ENCODE results near the gene LIMS4.
"Not testable (repeated sequence)": the region's sequence is repeated elsewhere in the genome, so short reads cannot be mapped to it uniquely, and the experiment has no call there.

LIMS4 gene, protein sequence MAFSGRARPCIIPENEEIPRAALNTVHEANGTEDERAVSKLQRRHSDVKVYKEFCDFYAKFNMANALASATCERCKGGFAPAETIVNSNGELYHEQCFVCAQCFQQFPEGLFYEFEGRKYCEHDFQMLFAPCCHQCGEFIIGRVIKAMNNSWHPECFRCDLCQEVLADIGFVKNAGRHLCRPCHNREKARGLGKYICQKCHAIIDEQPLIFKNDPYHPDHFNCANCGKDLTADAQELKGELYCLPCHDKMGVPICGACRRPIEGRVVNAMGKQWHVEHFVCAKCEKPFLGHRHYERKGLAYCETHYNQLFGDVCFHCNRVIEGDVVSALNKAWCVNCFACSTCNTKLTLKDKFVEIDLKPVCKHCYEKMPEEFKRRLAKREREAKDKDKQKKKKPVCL

DNA sequence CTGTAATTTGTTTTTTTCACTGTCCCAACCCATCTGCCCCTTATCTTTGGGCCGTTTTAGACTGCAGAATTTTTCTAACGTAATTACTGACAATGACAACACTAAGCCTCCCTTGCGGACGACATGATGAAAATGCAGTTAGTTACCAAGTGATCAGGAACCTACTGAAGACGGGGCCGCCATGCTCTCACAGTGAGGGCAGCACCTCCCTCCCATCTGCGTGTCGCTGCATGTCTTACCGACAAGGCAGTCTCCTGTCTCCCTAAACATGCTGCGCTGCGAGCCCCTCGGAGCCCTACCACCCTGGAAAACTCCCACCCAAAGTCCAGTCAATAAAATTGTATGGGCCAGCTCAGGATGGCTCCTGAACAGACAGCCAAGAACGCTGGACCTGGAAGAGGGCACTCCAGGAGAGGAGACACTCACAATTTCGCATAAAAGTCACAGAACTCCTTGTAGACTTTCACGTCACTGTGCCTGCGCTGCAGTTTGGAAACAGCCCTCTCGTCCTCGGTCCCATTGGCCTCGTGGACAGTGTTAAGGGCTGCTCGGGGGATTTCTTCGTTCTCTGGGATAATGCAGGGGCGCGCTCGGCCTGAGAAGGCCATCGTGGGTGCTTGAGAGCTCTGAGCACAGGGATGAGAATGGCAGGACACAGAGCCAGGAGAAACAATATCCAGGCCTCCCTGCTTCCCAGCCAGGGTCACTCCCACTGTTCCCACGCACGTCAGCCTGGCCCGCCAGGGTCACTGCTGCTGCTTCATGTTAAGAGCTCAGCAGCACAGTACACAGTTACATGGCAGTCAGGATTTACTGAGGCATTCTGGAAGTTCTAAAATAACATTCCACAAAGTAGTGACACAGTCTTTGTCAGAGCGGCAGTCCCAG, at the start of gene LIMS4:
Gene LIMS4 (minus strand): TSS at position 646 of the 888 bp plus-strand sequence. CDS start 38 bp downstream, at position 608.
- not testable (repeated sequence) for DNase-seq

DNA sequence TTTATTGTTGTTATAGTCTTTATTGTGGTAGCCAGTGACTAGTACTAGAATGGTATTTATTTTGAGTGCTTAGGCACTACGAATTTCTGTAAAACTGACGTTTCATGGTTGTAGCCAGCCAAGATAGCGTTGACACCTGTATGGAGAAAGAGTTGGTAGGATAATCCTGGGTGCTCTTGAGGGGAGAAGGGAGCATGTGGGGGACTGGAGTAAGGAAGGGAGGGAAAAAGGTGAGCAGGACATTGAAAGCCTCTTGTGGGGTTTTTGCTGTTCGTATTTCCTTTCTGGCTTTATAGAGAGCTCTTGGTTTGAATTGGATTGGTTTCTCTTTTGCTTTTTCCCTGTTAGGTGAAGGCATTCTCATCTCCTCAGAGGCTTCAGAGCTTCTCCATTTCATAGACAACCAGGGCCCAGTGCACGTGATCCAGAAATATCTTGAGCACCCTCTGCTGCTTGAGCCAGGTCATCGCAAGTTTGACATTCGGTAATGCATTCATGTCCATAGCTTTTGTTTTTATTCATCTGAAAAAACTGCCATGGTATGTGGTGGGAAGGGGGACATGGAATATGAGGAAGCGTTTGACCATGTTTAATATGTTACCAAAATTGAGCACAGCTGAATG, 27.2 kb upstream of the LIMS4 start:
- DNase-seq = not testable (repeated sequence)

DNA sequence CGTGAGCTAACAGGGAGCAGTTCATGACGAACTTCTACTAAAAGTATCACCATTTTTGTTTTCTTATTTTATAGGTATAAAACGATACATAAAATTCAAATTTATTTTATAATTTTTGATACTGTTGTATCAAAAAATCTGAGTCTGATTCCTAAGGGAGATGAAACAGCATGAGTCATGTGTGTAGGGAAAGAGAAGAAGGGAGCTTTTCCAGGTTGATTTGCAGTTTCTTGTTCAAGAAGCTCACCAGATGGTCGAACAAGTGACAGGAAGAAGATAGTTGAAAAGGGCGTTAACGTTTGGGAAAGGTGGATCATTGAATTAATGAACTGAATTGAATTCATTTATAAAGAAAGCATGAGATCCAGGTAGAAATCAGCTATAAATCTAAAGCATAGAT, 23.4 kb upstream of the LIMS4 start:
- not testable (repeated sequence) for DNase-seq

DNA sequence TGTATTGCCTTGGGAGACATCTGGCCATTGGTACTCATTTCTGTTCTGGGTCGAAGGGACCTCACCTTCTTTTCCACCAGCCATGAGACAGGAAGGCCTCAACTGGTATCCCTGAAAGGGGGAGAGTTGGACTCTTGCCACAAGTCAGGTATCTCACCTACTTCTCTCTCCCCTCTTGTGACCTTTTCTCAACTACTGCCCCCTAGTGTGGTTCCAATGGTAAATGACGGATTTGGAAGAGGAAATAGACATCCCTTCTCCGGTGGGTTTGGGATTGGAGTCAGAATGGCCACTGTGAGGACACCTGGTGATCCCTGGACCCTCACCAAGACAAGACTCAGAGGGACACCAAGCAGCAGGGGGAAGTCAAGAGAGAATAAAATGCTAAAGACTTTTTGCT, 21.9 kb upstream of the LIMS4 start:
- not testable (repeated sequence) for DNase-seq

DNA sequence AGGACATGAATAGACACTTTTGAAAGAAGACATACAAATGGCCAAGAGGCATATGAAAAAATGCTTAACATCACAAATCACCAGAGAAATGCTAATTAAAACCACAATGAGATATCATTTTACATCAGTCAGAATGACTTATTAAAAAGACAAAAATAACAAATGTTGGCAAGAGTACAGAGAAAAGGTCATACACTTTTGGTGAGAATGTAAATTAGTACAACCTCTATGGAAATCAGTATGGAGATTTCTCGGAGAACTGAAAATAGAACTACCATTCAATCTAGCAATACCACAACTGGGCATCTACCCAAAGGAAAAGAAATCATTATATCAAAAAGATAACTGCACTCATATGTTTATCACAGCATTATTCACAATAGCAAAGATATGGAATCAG, 16.4 kb upstream of the LIMS4 start:
- DNase-seq = not testable (repeated sequence)

- not testable (repeated sequence) for DNase-seq
Observed at GRCh38 chr2:110482697-110483096, 10.1 kb upstream of the LIMS4 start.

DNA sequence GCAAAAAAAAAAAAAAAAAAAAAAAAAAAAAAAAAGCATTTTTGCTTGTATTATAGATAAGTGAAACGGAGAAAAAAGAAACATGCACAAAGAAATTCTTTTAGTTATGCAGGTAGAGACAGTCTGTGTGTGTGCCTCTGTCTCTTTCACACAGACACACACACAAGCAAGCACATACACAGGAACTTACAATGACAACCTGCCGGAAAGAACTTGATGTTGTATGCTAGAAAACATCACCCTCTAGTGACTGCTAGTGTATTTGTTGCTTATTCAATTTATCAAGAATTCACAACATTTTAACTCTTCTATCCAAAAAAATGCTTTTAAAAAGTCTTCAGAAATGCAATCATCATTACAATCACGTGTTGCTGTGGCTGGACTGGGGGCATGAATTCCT, 8.6 kb upstream of the LIMS4 start:
- not testable (repeated sequence) for DNase-seq

DNA sequence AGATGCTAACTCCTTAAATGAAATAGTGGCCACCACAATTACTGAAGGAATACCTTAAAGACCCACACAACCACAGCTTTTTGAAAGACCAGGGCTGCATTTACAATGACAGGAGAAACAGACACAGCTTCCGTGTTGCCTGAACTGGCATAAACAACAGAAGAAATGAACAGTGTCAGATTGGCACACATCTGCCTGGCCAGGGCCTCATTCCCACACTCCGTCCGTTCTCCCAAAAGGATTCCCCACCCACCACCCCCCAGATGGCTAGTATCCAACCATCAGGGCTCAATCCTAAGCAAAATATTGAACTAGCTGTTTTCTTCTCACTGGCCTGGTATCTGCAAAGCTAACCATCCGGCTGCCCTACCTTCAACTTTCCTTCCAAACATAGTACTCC, 7.5 kb upstream of the LIMS4 start:
- not testable (repeated sequence) for DNase-seq

DNA sequence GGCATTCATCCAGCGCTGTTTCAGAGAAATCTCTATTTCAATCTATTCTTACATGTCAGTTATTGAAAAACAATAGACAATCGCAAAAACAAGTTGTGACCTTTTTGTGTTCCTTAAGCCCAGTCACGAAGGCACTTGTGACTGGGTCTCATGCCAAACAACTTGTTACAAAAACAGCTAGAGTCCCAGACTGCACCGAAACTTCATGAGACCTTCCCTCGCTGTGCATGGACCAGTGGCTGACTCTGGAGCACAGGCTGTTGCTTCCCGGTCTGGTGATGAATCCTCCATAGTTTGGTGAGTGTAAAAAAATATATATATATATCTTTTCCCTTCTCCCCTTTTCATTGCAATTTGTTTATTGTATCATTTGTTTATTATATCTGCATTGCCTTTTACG, 4.8 kb upstream of the LIMS4 start:
- not testable (repeated sequence) for DNase-seq

DNA sequence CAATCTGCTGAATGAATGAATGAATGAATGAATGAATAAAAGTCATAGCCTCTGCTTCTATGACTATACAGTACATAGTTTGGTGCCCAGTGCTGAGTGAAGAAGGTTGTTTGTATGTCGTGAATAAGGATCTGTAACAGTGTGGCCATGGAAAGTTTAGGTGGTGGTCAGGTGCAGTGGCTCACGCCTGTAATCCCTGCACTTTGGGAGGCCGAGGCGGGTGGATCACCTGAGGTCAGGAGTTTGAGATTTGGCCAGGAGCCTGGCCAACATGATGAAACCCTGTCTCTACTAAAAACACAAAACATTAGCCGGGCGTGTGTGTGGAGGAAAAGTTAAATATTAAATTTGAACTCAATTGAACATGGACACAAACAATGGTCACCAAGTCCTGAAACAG, 4.3 kb upstream of the LIMS4 start:
- not testable (repeated sequence) for DNase-seq

DNA sequence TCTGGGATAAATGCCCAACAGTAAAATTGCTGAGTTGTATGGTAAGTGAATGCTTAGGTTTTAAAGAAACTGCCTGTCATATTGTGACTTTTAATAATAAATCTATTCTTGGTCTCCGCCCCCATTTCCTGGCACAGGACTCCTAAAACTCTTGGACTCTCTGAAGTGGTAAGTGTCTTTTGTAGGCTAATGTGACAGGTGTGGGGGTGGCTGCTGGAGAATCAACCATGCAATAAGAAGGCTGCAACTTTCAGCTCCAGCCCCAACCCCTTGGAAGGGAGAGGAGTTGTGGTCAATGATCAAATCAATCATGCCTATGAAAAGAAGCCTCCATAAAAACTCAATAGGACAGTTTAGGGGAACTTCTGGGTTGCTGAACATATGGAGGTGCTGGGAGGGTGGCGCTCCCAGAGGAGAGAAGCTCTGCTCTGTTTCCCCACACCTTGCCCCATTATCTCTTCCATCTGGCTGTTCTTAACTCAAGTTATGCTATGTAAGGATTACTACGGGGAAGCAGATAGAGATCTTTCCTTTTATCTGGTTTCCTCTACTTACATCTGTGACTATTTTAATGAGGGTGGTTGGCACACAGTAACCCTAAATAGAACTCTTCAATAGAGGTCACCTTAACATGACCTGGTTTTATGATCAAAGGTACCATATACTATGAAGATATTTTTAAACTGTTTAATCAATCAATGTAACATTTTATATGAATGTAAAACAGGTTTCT, 3.2 kb upstream of the LIMS4 start:
- not testable (repeated sequence) for DNase-seq

DNA sequence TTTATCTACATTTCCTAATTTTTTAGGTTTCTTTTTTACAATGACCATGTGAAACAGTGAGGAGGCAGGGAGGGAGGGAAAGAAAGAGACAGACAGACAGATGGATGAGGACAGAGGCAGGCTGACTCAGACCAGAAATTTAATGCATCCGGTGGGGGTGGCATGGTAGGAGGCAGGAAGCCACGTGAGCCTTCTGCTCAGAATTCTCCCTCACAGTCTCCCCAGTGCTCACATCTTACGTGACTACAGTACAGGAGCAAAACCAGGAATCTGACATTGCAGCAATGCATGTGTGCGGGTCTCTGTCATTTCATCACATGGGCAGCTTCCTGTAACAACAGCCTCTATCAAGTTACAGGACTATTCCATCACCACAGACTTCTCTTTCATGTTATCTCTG, 2.3 kb upstream of the LIMS4 start:
- not testable (repeated sequence) for DNase-seq

DNA sequence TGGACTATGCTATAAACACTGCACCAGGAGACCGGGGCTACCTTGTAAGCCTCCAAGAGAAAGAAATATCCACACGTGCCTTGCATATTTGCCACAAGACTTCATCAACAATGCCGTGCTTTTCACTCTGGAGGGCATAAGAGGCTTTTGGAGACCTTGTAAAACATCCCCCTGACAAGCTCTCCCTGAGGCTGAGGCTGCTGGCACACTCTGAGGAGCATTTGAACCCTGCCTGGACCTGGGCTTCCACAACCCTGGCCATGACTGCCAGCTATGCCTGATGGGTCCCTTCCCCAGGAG, 393 bp upstream of the LIMS4 start:
- not testable (repeated sequence) for DNase-seq

GRCh38 chr2:110468921-110469320, 3.7 kb downstream of the LIMS4 start:
- not testable (repeated sequence) for DNase-seq

DNA sequence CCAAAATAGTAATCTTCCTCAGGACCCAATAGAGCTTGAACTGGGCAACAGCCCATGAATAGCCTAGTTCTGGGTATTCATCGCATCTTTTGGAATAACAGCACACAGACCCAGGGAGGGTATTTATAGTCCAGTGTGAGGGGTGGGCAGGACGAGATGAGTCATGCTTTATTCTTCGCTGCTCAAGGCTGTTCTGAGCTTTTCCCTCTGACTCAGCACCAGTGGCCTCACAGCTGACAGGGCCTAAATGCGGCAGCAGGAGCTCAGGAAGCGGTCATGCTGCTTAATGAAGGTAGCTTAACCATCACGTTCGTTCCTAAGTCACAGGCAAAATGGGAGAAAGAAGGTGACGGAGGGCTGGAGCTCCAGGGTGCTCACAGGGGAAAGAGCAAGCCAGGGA, 7.3 kb downstream of the LIMS4 start:
- DNase-seq = not testable (repeated sequence)

- not testable (repeated sequence) for DNase-seq
Observed at GRCh38 chr2:110462458-110462857, 10.2 kb downstream of the LIMS4 start.

DNA sequence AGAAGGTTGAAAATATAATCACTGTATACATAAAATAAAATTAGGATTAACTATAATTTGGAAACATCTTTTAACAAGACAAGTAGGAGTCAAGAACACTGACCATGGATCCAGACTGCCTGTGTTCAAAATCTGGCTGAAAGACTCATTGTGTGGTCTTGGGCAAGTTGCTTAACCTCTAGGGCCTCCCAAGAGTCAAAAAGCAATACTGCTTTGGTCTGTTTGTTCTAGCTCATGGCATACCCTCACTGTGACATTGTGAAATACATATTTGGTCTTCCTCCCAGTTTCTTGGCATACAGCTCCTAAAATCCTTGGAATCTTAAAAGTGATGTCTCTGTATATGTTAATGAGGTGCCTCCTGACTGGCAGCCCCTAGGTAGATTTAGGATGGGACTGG, 12.3 kb downstream of the LIMS4 start:
- DNase-seq = not testable (repeated sequence)

GRCh38 chr2:110457214-110457590, 15.4 kb downstream of the LIMS4 start:
- not testable (repeated sequence) for DNase-seq

DNA sequence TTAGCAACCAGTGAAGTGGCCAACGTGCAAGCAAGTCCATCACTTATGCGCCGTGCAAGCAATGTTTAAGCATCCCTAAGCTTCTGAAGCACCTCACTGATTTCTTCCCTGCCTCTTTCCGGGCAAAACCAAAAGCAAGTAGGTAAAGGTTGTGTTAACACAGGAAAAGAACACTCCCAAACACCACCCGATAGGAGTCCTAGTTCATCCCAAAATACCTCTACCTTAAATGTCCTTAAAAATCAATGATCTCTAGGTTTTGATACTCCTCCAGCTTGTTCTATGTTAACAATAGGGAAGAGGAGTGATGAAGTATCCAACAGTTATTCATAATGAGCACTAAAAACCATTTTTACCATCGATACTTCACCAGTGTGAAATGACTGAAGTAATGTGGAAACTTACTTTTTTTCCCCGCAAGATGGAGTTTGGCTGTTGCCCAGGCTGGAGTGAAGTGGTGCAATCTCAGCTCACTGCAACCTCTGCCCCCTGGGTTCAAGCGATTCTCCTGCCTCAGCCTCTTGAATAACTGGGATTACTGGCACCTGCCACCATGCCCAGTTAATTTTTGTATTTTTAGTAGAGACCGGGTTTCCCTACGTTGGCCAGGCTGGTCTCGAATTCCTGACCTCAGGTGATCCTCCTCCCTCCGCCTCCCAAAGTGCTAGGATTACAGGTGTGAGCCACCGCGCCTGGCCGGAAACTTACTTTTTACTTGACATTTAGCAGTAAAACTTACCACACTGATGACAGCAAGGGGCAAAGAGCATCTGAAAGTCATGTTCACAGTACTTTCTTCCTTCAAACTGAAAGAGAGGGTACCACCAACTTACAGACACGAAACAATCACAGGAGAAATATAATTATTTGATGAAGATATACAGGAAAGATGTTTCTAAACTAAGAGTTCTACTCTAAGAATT, 16.1 kb downstream of the LIMS4 start:
- not testable (repeated sequence) for DNase-seq

DNA sequence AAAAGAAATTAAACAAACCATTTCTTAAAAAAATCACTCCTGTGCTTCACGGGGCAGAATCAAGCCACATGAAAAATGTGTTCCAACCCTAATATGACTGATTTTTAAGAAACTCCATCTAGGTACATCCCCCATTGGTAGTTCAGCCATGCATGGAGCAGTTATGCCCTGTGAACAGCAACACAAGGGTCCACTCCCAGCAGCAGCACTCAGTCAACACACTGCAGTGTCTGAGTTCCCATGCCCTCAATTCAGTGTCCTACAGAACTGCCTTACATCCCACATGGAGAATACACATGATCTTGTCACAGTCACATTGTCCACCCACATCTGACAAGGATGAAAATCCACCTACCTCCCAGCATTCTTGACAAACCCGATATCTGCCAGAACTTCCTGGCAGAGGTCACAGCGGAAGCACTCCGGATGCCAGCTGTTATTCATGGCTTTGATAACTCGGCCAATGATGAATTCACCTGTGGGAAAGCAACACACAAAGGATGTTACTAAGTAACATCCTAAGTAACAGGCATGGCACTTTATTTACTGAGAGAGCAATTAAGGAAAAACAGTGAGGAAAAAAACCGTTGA, 17.4 kb downstream of the LIMS4 start:
- not testable (repeated sequence) for DNase-seq

DNA sequence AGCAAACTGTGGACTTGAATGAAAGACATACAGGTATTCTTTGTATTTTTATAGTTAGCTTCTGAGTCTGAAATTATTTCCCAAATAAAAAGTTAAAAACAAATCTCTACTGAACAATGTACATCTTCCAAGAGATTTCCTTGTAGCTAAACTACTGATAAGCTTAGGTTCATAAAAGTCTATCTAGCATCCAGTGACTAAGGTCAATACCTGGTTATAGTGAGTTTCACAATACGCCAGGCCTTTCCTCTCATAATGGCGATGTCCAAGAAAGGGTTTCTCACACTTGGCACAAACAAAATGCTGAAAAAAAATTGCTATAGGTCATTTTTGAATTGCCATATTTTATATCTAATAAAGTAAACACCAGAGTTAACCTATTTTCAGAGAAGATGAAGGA, 21.7 kb downstream of the LIMS4 start:
- DNase-seq = not testable (repeated sequence)
